A172 (cell line): Measurements from ENCODE around the gene CLTCL1. TPM values are rescaled to one million over a fixed set of nuclear protein-coding genes. Genes with fewer than 3 reads are reported as not detected.

Experiments
- DNase-seq: peaks from one replicate; pipeline ENCODE4 v3.0.0-alpha.2; 2015; ENCODE audit warnings: low spot score
- total RNA-seq: library from RNA; depleted of rRNA; stranded (reverse); fragments of >200 nt; shearing (Covaris generic); gene quantifications from 2 replicates; pipeline ENCODE4 v1.2.3, GENCODE V29; 2014; rRNA removed

The CLTCL1 gene
- total RNA-seq, 1 experiment from 2014 or later = 3.4 TPM

DNA sequence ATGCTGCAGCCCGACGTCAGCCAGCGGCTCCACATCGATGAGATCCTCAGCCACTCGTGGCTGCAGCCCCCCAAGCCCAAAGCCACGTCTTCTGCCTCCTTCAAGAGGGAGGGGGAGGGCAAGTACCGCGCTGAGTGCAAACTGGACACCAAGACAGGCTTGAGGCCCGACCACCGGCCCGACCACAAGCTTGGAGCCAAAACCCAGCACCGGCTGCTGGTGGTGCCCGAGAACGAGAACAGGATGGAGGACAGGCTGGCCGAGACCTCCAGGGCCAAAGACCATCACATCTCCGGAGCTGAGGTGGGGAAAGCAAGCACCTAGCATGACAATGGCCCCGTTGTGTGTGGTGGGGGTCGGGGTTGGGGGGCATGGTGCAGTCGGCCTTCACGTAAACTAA lies 159.4 kb downstream of the CLTCL1 start:
- no peak for DNase-seq

DNA sequence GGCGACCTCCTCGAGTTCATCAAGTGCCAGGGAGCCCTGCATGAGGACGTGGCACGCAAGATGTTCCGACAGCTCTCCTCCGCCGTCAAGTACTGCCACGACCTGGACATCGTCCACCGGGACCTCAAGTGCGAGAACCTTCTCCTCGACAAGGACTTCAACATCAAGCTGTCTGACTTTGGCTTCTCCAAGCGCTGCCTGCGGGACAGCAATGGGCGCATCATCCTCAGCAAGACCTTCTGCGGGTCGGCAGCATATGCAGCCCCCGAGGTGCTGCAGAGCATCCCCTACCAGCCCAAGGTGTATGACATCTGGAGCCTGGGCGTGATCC lies 159.9 kb downstream of the CLTCL1 start:
- DNase-seq = no peak

DNA sequence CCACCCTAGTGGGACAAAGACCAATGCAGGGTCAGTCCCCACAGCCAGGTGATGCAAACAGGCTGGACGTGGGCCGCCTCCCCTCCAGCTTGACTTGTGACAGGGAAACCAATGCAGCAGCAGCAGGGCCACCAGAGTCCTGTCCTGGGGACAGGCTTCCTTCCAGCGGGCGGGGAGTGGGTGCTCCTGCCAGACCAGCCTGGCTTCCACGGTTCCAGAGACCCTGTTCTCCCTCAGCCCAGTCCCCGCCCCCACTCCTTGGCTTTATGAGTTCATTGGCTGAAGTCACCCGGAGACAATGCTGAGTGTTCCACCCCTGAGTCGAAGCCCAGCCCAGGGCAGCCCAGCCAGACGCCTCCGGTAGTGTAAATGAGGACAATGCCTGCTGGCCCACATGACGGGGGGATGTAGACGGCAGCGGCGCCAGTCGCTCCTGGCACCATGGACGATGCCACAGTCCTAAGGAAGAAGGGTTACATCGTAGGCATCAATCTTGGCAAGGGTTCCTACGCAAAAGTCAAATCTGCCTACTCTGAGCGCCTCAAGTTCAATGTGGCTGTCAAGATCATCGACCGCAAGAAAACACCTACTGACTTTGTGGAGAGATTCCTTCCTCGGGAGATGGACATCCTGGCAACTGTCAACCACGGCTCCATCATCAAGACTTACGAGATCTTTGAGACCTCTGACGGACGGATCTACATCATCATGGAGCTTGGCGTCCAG lies 160.4 kb downstream of the CLTCL1 start, which contains the start of gene TSSK2:
TSSK2 (plus strand) TSS at position 350 of the 726 bp plus-strand sequence; CDS start at position 442, 92 bp downstream.
- DNase-seq = no peak

DNA sequence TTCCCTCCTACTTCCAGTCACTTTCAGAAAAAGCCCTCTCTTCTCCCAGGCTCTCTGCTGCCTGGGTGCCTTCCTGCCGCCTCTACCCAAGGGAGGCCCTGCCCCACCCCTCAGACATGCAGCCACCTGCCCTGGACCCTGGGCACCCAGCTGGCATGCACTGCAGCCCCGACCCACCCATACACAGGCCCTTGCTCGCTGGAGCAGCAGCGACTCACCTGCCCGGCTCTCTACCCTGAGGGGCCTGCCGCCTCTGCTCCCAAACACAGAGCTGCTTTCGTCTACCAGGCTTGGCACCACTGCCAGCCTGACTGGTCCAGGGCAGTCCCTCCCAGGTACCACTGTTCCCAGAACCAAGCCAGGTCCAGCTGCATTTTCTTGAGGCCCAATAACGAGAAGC lies 161.6 kb downstream of the CLTCL1 start:
- DNase-seq = no peak

Other genes with a start within 250 kb of the CLTCL1 start
- 15.6 and 22.8 TPM in 2 replicates for gene DGCR2, start 169.3 kb downstream of the CLTCL1 start, total RNA-seq
- not detected in 2 replicates for gene TSSK2, start 160.4 kb downstream of the CLTCL1 start, total RNA-seq
- 12.0 and 12.8 TPM in 2 replicates for gene ESS2, start 147.1 kb downstream of the CLTCL1 start, total RNA-seq
- not detected in 2 replicates for gene GSC2, start 141.4 kb downstream of the CLTCL1 start, total RNA-seq
- gene SLC25A1, start 113.0 kb downstream of the CLTCL1 start, total RNA-seq = 62.6 and 83.8 TPM in 2 replicates
- 11.7 and 13.2 TPM in 2 replicates for gene HIRA, start 140.0 kb upstream of the CLTCL1 start, total RNA-seq
- 30.7 and 45.7 TPM in 2 replicates for gene MRPL40, start 140.8 kb upstream of the CLTCL1 start, total RNA-seq
- 15.1 and 19.3 TPM in 2 replicates for gene C22orf39, start 156.0 kb upstream of the CLTCL1 start, total RNA-seq
- 64.8 and 73.0 TPM in 2 replicates for gene UFD1, start 187.5 kb upstream of the CLTCL1 start, total RNA-seq
- gene CDC45, start 188.2 kb upstream of the CLTCL1 start, total RNA-seq = 26.7 and 45.7 TPM in 2 replicates
- gene CLDN5, start 232.7 kb upstream of the CLTCL1 start, total RNA-seq = not detected in 2 replicates